ENCODE measurements around the gene LYZL6.
A peak's percentile ranks its signal among the peaks of the same experiment; 100 is the strongest.
"Not testable (repeated sequence)": the region's sequence is repeated elsewhere in the genome, so short reads cannot be mapped to it uniquely, and the experiment has no call there.

Gene LYZL6

DNA sequence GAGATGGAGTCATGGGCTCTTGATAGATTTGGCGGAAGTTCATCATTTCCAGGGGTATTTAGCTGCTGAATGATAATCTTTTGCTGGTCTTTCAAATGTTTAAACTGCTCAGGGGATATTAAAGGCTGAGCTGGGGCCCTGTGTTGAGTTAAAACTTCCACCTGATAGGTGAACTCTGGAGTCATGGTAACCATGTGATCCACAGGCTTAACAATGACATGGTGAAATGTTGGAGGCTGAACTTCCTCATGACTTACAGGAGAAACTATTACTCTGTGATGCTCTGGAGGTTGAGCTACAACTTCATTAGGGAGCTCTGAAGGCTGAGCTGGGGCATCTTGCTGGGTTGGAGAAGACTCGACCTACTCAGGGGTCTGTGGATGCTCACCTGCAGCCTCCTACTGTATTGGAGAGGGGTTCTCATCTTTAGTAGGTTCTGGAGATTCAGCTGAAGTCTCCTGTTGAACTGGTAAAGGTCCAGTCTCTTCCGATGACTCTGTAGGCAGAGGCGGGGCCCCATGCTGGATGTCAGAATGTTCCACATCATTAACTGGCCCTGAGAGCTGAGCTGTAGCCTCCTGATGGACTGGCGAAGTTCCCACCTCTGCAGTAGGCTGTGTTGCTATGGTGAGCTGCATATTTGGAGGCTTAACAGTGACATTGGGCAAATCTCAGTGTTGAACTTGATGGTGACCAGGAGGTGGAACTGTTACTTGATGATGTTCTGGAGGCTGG, 37.2 kb downstream of the LYZL6 start:
- peak; percentile 4 for DNase-seq

DNA sequence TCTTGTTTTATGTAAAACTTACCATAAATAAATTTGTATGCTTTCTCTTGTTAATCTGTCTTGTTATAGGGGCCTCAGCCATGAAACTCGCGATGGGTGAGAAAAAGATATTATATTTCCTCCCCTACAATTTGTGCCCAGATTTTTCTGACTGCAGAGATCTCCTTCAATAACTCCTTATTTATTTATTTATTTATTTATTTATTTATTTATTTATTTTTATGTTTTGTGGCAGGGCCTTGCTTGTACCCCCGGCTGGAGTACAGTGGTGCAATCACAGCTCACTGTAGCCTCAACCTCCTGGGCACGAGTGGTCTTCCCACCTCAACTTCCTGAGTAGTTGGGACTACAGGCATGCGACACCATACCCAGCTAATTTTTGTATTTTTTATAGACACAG, 40.1 kb downstream of the LYZL6 start:
- DNase-seq = no peak

DNA sequence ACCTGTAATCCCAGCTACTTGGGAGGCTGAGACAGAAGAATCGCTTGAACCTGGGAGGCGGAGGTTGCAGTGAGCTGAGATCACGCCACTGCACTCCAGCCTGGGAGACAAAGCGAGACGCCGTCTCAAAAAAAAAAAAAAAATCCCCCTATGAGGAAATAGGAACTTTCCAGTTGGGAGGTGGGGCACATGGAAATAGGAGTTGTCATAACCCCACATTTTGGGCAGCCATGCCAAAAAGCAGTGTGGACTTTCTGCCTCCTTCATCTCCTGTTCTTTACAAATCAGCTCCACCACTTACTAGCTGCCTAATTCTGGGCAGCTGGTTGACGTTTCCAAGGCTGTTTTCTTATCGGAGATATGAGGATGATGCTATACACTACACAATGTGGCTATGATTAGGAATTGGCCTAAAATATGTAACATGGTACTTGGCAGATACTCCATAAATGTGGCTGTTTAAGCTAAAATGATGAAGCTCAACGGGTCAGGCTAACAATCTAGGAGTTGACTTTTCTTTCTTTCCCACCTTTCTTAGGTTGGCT, 41.8 kb downstream of the LYZL6 start:
- DNase-seq = no peak

DNA sequence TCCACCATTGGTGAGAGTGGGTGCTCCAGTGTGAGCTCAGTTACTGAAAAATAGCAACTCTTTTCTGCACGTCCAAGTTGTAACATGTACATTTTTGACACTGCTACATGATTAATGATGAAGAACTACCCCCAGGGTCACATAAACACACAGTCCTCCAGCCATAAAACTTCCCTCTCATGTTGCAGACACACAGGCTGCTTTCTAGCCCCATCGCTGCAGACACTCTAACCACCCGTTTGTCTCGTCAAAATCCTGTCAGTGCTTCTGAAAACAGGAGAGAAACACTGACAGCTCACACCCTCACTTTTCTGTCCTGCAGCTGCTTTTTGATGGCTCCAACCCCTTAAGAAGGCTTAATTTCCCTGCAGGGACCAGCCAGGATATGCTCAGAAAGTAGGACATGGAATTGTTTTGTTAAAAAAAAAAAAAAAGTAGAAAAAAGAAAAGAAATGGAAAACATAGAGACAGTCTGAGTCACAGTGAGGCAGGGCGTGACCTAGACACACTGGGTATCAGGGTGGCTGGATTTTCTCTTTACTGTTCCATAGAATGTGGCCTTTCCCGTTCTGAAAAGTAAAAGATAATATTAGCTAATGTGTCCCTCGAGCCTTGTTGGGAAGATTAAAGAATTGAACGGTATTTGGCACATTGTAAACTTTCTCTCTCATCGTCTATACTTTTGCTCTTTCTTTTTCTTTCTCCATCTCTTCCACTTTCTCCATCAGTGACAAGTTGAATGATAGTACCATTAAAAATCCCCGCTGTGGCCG, 42.6 kb downstream of the LYZL6 start:
- DNase-seq = no peak

- no peak for DNase-seq
Observed at GRCh38 chr17:35900280-35900679, 43.2 kb downstream of the LYZL6 start.

- DNase-seq = peak; percentile 41
Observed at GRCh38 chr17:35898283-35899070, 45.0 kb downstream of the LYZL6 start.

DNA sequence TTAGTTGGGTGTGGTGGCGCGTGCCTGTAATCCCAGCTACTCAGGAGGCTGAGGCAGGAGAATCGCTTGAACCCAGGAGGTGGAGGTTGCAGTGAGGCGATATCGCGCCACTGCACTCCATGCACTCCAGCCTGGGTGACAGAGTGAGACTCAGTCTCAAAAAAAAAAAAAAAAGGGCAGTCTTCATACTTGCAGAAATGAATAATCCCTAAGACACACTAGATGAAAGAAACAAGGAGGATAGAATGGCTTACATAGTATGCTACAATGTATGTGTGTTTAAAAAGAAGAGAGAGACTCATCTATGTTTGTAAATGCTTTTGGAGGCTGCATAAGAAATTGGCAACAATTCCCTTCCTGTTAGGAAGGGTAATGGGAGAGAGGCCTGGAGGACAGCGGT, 45.7 kb downstream of the LYZL6 start:
- DNase-seq = not testable (repeated sequence)

DNA sequence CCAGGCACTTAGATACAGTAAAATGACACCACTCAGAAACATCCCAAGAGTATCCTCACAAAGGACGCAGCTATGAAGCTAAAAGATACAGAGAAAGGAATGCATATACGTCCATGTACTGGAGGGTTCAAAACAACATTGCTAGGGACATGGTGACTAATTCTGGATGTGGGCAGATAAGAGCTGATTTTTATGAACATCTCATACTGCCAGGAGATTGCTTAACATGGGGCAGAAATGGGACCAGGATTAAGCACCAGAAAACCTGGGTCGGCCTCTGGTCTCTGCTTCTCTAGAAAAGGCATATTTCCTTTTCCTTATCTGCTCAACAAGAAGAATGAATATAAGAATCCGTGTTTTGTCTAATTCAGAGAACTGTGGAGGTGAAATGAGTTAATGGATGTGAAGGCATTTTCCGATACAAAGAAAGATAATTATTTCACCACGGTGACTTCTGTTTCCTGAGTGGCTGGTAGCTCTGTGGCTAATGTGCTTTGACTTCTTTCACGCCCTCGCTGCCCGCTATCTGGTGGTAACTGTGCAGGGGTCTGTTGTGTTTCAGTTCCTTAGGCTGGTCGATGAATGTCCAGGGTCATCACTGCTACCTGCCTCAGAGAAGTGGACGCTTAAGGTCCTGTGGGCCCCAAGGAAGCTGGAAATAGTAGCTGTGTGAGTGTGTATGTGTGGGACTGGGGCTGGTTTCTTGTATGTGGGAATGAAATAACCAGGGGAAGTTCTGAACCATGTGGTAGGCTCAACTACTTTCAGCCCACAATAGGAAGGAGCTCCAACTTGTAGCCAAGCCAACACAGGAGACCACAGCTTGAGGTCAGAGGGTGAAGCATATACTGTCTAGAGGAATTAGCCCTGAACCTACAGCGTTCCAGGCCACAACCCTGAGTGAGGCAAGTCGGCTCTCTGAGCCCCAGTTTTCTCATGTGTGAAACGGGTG, 47.6 kb downstream of the LYZL6 start:
- DNase-seq = no peak

DNA sequence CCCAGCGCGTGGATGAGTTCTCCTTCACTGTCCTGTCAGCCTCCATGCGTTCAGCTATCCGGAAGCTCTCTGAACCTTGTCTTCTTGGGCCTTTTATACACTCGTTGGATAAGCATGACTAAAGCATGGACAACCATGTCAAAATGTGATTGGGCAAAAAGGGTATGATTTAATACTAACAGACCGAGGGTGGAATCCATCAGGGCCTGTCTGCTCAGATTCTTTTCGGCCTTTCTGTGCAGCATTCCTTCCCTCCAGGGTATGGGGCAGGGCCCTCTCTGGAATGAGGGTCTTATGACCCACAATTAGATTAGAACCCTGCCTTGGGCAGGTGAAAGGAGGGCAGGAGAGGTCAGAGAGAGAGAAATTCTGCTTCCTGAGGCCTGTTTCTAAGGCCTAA, 49.3 kb downstream of the LYZL6 start:
- no peak for DNase-seq

DNA sequence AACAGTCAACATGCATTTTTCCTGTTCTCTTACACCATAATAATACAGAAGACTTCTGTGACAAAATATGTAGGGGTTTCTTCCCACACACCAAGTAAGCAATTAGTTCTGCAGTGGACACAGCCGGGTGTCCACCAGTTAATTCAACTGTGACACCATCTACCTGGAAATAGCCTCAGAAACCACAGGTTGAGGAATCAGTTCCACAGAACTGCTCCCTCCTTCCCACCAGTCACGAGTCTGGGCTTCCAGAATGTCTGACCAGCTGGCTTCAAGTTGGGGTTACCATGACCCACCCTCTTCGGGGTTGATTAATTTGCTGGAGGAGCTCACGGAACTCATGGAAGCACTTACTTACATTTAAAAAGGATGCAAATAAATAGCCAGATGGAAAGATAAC, 49.8 kb downstream of the LYZL6 start:
- DNase-seq = no peak

GRCh38 chr17:35892091-35893035, 51.1 kb downstream of the LYZL6 start:
- no peak for DNase-seq

DNA sequence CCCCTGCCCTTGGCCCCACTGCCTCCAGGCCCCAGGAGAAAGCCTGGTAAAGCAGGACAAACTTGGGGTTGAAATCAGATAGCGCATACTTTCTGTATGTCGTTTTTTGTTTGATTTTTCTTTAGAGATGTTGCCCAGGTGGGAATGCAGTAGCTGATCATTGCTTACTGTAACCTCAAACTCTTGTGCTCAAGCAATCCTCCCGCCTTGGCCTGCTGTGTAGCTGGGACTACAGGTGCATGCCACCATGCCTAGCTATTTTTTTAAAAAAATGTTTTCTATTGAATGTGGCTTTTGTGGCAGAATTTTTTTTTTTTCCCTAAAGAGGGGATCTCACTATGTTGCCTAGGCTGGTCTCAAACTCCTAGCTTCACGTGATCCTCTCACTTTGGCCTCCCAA, 52.2 kb downstream of the LYZL6 start:
- no peak for DNase-seq

GRCh38 chr17:35890774-35891155, 52.7 kb downstream of the LYZL6 start:
- DNase-seq = peak; percentile 44

DNA sequence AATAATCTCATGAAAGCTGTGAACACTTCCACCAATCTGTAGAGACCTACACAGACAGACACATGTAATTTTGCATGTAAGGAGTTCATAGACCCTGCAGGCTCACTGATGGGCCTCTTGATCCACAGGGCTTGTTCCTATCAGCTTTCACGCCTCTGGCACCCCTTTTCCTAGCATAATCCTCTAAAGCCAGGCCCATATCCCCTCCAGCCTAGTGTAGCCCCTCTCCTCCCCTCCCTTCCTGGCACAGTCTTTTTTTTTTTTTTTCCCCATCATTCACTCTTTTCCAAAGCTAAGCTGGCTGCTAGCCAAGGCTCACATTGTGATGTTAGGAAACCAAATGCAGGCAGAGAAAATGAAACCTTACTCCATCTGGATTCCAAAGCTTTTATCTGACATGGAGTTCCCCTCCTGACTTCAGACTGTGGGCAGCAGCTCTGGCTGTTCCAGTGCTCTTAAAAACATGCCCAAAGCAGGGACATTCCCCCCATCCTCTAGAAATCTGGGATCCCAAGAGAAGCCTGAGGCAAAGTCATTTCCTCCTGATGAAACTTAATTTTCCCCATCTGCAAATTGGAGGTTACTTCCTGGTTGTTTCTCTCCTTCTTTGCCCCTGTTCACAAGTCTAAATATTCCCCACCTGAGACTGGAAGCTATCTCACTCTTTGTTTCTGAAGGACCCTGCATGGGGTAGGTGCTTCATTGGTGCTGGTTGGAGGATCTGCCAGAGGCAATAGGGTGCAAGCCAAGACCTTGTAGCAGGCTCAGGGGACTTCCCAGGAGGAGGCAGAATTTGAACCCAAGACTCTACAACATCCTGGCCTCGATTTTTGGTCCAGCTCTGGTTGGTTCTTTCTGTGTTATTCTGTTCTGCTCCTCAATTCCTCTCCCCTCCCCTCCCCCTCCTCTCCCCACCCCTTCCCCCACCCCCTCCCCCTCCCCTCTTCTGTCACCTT, 53.4 kb downstream of the LYZL6 start:
- DNase-seq = peak; percentile 34

GRCh38 chr17:35889241-35889640, 54.3 kb downstream of the LYZL6 start:
- DNase-seq = no peak
